Measurements from ENCODE around the gene PLCG1.

Gene PLCG1

GRCh38 chr20:41171736-41172295, 34.5 kb downstream of the PLCG1 start:
- H4K20me1 ChIP-seq (ENCODE audit: insufficient read depth): no peaks in the 10 kb centered on the region
- H3K27ac ChIP-seq: no peak overlapping the region
- no peaks in the 10 kb centered on the region for H3K36me3 ChIP-seq (ENCODE audit: insufficient read depth)

DNA sequence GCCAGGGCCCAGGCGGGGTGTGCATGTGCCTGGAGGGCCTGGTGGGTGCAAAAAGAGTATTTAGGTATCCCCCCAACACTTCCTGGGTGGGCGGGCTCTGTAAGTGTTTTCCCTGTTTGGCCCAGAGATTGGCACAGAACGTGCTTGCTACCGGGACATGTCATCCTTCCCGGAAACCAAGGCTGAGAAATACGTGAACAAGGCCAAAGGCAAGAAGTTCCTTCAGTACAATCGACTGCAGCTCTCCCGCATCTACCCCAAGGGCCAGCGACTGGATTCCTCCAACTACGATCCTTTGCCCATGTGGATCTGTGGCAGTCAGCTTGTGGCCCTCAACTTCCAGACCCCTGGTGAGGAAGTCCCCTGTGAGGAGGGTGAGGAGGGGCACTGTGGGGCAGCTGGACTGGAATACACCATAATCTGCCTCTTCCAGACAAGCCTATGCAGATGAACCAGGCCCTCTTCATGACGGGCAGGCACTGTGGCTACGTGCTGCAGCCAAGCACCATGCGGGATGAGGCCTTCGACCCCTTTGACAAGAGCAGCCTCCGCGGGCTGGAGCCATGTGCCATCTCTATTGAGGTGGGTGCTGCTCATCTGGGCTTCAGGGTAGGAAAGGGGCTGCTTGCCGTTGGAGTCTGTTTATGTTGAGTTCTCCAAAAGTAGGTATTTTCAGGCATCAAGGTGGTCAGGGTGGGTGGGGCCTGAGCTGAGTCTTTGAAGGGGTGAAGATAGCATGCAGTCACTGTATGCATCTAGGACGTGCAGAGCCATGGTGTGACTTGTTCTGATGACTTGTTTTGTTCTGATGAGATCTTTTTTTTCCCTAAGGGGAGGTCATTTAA, 35.2 kb downstream of the PLCG1 start:
- no peak overlapping the region for H3K4me2 ChIP-seq
- H3K4me3 ChIP-seq (IDR thresholded peaks at IDR 0.05; ENCODE audit: insufficient read depth, low read depth, low read length): no peak overlapping the region
- no peaks in the 10 kb centered on the region for H3K36me3 ChIP-seq (ENCODE audit: insufficient read depth)
- H3K27ac ChIP-seq: no peak overlapping the region
- no peaks in the 10 kb centered on the region for H3K27me3 ChIP-seq (ENCODE audit: insufficient read depth, low read depth)
- no peaks in the 10 kb centered on the region for H3K79me2 ChIP-seq (ENCODE audit: insufficient read depth, low read depth)
- H3K9ac ChIP-seq: no peak overlapping the region
- H3K4me1 ChIP-seq (ENCODE audit: low read depth, poor library complexity, severe bottlenecking): peaks cover 9% of the 10 kb centered on the region
- no peaks in the 10 kb centered on the region for H4K20me1 ChIP-seq (ENCODE audit: insufficient read depth)
- no peak overlapping the region for H2AFZ ChIP-seq (ENCODE audit: low read depth)
- TF ChIP-seq, protein P1, sequence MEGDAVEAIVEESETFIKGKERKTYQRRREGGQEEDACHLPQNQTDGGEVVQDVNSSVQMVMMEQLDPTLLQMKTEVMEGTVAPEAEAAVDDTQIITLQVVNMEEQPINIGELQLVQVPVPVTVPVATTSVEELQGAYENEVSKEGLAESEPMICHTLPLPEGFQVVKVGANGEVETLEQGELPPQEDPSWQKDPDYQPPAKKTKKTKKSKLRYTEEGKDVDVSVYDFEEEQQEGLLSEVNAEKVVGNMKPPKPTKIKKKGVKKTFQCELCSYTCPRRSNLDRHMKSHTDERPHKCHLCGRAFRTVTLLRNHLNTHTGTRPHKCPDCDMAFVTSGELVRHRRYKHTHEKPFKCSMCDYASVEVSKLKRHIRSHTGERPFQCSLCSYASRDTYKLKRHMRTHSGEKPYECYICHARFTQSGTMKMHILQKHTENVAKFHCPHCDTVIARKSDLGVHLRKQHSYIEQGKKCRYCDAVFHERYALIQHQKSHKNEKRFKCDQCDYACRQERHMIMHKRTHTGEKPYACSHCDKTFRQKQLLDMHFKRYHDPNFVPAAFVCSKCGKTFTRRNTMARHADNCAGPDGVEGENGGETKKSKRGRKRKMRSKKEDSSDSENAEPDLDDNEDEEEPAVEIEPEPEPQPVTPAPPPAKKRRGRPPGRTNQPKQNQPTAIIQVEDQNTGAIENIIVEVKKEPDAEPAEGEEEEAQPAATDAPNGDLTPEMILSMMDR (conservative IDR thresholded peaks at IDR 0.05; ENCODE audit: low read depth, low read length): no peak

More at GRCh38 chr20:41171736-41172295, 34.5 kb downstream of the PLCG1 start:
- Histone ChIP-seq H3K9ac (no peak overlapping the region), H3K4me2 (no peak overlapping the region), H3K79me2 (ENCODE audit: insufficient read depth, low read depth) (no peaks in the 10 kb centered on the region), H3K27me3 (ENCODE audit: insufficient read depth, low read depth) (no peaks in the 10 kb centered on the region), H3K4me1 (ENCODE audit: low read depth, poor library complexity, severe bottlenecking) (peaks cover 16% of the 10 kb centered on the region), H3K4me3 (IDR thresholded peaks at IDR 0.05; ENCODE audit: insufficient read depth, low read depth, low read length) (no peak overlapping the region), H2AFZ (ENCODE audit: low read depth) (no peak overlapping the region)
- TF ChIP-seq, protein P1 (conservative IDR thresholded peaks at IDR 0.05; ENCODE audit: low read depth, low read length): no peak

DNA sequence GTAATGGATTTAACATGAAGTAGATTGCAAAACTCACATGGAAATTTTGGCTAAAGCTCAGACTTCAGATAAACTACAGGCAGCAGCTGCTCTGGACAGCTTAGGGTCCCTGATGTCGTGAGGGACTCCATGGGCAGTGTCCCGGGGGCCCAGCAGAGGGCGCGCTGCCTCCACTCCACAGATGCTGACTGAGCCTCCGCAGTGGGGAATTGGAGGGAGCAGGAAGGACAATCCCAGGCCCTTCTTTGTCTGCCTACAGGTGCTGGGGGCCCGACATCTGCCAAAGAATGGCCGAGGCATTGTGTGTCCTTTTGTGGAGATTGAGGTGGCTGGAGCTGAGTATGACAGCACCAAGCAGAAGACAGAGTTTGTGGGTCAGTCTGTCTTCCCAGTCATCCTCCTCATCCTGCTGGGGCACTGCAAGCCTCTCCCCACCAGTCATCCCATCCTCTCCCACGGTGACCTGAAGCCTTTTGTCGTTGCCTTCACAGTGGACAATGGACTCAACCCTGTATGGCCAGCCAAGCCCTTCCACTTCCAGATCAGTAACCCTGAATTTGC, 35.9 kb downstream of the PLCG1 start:
- Histone ChIP-seq H3K27ac (no peak overlapping the region), H3K27me3 (ENCODE audit: insufficient read depth, low read depth) (no peaks in the 10 kb centered on the region), H4K20me1 (ENCODE audit: insufficient read depth) (no peaks in the 10 kb centered on the region), H2AFZ (ENCODE audit: low read depth) (no peak overlapping the region), H3K9ac (no peak overlapping the region), H3K79me2 (ENCODE audit: insufficient read depth, low read depth) (no peaks in the 10 kb centered on the region), H3K36me3 (ENCODE audit: insufficient read depth) (no peaks in the 10 kb centered on the region), H3K4me3 (IDR thresholded peaks at IDR 0.05; ENCODE audit: insufficient read depth, low read depth, low read length) (no peak overlapping the region), H3K4me2 (no peak overlapping the region), H3K4me1 (ENCODE audit: low read depth, poor library complexity, severe bottlenecking) (peaks cover 2% of the 10 kb centered on the region)
- TF ChIP-seq, protein P1 (conservative IDR thresholded peaks at IDR 0.05; ENCODE audit: low read depth, low read length): peak; percentile 93

DNA sequence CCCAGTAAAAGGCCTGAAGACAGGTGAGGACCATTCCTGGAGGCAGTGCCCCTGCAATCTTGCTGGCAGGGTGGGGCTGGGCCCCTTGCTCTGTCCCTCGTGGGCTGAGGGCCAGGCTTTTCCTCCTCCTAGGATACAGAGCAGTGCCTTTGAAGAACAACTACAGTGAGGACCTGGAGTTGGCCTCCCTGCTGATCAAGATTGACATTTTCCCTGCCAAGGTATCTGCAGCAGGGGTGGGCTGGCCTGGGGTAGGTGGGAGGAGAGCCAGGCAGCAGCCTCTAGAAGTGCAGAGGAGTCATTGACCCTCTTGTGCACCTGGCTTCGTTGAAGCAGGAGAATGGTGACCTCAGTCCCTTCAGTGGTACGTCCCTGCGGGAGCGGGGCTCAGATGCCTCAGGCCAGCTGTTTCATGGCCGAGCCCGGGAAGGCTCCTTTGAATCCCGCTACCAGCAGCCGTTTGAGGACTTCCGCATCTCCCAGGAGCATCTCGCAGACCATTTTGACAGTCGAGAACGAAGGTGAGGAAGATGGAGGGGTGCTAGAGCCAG, 36.5 kb downstream of the PLCG1 start:
- no peaks in the 10 kb centered on the region for H3K36me3 ChIP-seq (ENCODE audit: insufficient read depth)

More for the DNA sequence above, 36.5 kb downstream of the PLCG1 start:
- no peaks in the 10 kb centered on the region for H3K79me2 ChIP-seq (ENCODE audit: insufficient read depth, low read depth)
- H3K4me3 ChIP-seq (IDR thresholded peaks at IDR 0.05; ENCODE audit: insufficient read depth, low read depth, low read length): no peak overlapping the region
- H3K9ac ChIP-seq: no peak overlapping the region
- H4K20me1 ChIP-seq (ENCODE audit: insufficient read depth): no peaks in the 10 kb centered on the region
- no peaks in the 10 kb centered on the region for H3K27me3 ChIP-seq (ENCODE audit: insufficient read depth, low read depth)
- no peak overlapping the region for H3K4me2 ChIP-seq
- H3K27ac ChIP-seq: no peak overlapping the region
- TF ChIP-seq, protein P1 (conservative IDR thresholded peaks at IDR 0.05; ENCODE audit: low read depth, low read length): no peak
- no peak overlapping the region for H2AFZ ChIP-seq (ENCODE audit: low read depth)
- no peaks in the 10 kb centered on the region for H3K4me1 ChIP-seq (ENCODE audit: low read depth, poor library complexity, severe bottlenecking)
